ENCODE data around the gene FAM222B.

FAM222B gene

DNA sequence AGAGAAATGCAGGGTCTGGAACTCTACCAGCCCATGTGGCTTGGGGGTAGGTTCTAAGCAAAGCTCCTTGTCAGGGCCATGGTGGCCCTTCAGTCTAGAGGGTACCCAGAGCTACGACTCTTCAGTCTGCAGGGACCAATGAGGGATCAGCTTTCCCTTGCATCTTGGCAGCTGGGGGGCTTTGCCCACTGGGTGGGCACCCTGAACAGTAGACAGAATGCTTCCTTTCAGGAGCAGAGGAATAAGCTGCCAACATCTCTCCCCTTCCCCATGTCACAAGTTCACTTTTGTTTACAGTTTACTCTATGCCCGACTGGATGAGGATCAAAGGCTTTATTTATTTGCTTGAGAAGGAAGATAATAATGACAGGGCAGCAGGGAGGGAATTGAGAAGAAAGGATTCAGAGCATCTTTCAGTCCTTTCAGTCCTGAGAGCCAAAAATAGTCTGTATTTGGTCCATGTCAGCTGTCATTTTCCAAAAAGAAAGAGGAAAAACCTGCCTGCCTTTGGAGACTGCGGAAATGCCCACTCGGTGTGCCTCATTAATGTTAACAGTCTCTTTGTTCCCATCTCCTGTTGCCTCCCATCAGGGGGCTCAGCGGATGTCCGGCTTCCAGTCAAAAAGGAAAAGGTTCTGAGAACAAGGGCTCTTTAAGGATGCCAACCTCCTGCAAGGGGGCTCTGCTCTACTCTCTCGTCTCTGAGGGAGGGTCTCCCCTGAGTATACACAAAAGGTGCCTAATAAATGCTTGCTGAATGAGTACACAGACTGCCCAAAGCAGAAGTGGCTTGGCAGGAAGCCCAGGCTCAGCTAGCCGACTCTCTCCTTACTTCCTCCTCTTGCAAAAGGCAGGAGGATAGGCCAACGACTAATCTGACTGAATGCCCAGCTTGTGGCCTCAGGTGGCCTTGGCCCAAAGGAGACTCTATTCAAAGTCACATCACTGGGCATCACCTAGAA lies 81.7 kb downstream of the FAM222B start:
- TF ChIP-seq, protein P1, sequence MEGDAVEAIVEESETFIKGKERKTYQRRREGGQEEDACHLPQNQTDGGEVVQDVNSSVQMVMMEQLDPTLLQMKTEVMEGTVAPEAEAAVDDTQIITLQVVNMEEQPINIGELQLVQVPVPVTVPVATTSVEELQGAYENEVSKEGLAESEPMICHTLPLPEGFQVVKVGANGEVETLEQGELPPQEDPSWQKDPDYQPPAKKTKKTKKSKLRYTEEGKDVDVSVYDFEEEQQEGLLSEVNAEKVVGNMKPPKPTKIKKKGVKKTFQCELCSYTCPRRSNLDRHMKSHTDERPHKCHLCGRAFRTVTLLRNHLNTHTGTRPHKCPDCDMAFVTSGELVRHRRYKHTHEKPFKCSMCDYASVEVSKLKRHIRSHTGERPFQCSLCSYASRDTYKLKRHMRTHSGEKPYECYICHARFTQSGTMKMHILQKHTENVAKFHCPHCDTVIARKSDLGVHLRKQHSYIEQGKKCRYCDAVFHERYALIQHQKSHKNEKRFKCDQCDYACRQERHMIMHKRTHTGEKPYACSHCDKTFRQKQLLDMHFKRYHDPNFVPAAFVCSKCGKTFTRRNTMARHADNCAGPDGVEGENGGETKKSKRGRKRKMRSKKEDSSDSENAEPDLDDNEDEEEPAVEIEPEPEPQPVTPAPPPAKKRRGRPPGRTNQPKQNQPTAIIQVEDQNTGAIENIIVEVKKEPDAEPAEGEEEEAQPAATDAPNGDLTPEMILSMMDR (IDR thresholded peaks at IDR 0.05; ENCODE audit: low read length, missing control alignments), result no peak
- peak; percentile 73 for DNase-seq (ENCODE audit: low read depth)
- H3K4me3 ChIP-seq (replicated peaks; ENCODE audit: low read depth, low read length), result no peak overlapping the region

DNA sequence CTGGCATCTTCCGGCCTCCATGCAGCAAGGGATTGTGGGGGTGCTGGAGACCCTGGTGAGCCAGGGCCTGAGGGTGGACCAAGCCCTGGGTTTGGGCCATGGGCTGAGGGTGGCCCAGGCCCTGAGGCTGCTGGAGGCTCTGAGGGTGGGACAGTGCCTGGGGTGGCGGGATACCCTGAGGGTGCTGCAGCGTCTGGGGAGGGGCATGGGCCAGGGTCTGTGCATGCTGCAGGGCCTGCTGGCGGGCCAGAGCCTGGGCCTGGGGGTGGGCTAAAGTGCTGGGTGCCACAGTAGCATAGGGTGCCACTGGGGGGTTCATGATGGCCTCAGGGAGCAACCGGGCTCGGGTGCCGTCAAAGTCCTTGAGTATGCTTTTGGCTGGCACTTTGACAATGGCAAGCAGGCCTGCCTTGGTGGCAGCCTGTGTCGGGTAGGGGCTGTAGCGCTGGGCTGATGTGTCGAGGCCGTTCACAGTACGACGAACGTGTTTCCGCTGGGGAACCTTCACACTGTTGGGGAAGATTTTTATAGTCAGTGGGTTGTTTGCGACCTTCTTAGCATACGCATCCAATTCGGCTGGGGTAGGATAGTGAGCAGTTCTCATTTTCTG lies 83.2 kb downstream of the FAM222B start:
- DNase-seq (ENCODE audit: low read depth), result no peak
- H3K4me3 ChIP-seq (replicated peaks; ENCODE audit: low read depth, low read length), result no peak overlapping the region
- TF ChIP-seq, protein P1 (IDR thresholded peaks at IDR 0.05; ENCODE audit: low read length, missing control alignments), result no peak

DNA sequence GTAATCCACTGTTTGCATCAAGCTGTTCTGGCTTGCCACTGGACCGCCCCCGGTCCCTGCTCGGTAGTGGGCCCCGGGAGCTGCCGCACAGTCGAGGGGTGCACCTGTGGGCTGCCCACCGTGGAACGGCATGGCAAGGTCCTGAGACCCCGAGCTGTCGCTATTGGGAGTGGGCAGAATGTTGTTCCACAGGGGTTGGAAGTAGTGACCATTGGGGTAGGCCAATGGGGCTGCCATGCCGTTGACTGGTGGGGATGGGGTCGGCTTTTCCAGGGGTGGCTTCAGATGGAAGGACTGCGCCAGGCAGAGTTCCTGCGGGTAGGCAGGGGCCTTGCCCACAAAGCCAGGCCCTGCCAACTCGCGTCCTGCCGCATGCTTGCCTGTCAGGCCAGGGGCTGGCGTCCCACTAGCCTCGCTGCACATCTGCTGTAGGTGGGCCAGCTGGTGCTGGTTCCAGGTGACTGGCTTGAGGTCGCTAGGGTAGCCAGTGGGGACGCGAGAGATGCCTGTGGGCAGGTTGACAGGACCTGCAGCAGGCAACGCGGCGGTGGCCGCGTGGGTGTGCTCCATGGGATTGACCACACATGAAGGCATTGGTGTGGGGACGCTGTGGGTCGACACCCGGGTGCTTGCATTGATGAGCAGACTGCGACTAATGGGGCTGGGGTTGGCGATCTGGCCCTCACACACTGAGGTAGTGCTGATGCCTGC lies 84.0 kb downstream of the FAM222B start:
- TF ChIP-seq, protein P1 (IDR thresholded peaks at IDR 0.05; ENCODE audit: low read length, missing control alignments), result no peak
- no peak for DNase-seq (ENCODE audit: low read depth)
- no peak overlapping the region for H3K4me3 ChIP-seq (replicated peaks; ENCODE audit: low read depth, low read length)

DNA sequence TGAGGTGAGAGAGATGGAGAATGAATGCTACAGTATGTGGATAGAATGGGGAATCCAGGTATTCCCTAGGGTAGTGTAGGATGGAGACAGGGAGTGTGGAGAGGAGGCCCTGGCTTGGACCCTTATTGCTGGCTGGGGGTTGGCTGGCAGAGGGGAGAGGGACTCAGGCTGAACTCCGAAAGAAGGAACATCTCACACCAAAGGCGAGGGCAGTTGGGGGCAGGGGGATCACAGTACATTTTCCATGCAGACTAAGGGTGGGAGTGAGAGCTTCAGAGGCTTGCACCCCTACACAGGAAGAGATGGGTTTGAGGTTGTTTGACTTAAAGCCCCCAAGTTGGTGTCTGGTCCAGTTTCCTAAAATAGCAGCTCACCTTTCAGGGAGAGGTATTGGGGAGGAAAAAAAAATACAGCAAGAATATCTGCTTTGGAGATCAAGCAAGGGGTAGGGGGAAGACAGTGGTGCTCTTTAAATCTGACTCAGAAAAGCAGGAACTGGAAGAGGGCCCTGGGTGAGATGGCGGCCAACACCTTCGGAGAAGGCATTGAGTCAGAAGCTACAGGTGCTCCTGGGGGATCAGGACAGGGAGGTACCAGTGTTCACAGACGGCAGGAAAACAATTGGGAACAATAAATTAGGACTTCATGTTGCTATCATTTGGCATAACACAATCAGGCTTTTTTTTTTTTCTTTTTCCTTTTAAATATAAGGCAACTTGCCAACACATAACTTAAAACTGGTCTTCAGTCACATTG lies 86.4 kb downstream of the FAM222B start:
- H3K4me3 ChIP-seq (replicated peaks; ENCODE audit: low read depth, low read length), result no peak overlapping the region
- no peak for DNase-seq (ENCODE audit: low read depth)

DNA sequence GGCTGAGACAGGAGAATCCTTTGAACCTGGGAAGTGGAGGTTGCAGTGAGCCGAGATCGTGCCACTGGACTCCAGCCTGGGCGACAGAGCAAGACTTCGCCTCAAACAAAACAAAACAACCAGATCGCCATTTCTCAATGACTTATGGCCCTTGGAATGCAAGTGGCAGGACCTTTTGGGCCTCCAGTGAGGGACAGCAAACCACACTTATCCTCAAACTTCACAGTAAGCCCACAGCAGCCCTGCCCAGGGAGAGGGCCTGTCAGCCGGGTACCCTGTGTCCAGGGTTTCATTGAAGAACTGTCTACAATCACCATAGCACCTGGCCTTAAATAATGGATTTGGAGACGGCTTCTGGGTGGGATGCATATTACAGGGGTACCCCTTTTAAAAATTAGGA lies 87.1 kb downstream of the FAM222B start:
- no peak for DNase-seq (ENCODE audit: low read depth)
- TF ChIP-seq, protein P1 (IDR thresholded peaks at IDR 0.05; ENCODE audit: low read length, missing control alignments), result no peak
- H3K4me3 ChIP-seq (replicated peaks; ENCODE audit: low read depth, low read length), result no peak overlapping the region

More for the DNA sequence above, 86.4 kb downstream of the FAM222B start:
- TF ChIP-seq, protein P1 (IDR thresholded peaks at IDR 0.05; ENCODE audit: low read length, missing control alignments), result no peak

DNA sequence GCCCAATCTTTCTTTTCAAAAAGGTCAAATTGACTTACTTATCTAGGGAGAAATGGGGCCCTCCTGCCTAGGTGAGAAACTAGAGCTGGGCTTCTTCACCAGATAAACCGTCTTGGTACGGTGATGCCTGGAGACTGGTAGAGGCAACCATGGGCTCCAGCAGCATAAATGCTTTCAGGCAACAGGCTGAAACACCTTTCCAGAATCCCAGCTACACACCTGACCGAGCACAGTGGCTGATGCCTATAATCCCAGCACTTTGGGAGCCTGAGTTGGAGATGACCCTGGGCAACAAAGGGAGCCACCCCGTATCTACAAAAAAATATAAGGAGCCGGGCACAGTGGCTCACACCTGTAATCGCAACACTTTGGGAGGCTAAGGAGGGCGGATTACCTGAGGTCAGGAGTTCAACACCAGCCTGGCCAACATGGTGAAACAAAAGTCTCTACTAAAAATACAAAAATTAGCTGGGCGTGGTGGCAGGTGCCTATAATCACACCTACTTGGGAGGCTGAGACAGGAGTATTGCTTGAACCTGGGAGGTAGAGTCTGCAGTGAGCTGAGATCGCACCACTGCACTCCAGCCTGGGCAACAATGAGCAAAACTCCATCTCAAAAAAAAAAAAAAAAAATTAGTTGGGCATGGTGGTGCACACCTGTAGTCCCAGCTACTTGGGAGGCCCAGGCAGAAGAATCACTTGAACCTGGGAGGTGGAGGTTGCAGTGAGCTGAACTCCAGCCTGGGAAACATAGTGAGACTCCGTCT lies 90.8 kb downstream of the FAM222B start:
- H3K4me3 ChIP-seq (replicated peaks; ENCODE audit: low read depth, low read length), result no peak overlapping the region
- TF ChIP-seq, protein P1 (IDR thresholded peaks at IDR 0.05; ENCODE audit: low read length, missing control alignments), result no peak
- no peak for DNase-seq (ENCODE audit: low read depth)
